Neuronal stem cell (in vitro differentiated cells): ENCODE measurements around the gene SRSF4.

Experiments used
- DNase-seq: peaks from one replicate; pipeline ENCODE4 v3.0.0-alpha.2; 2013; ENCODE audit warnings: low spot score
- H2AFZ ChIP-seq: one replicate; pipeline ENCODE4 v1.6.1; 2013; ENCODE audit warnings: mild to moderate bottlenecking, low read length, inconsistent platforms
- H2AK5ac ChIP-seq: 2 replicates; pipeline ENCODE4 v1.6.1; 2013; ENCODE audit warnings: low read depth, mild to moderate bottlenecking, inconsistent platforms, low read length, moderate library complexity, mixed read lengths
- H2BK120ac ChIP-seq: 2 replicates; pipeline ENCODE4 v1.6.1; 2013; ENCODE audit warnings: low read depth, mild to moderate bottlenecking, inconsistent platforms, low read length, moderate library complexity, mixed read lengths
- H2BK12ac ChIP-seq: one replicate; pipeline ENCODE4 v1.6.1; 2013; ENCODE audit warnings: low read length, inconsistent platforms
- H2BK15ac ChIP-seq: 2 replicates; pipeline ENCODE4 v1.6.1; 2013; ENCODE audit warnings: mild to moderate bottlenecking, low read length, inconsistent platforms, mixed read lengths
- H2BK5ac ChIP-seq: one replicate; pipeline ENCODE4 v1.6.1; 2013; ENCODE audit warnings: inconsistent platforms, mild to moderate bottlenecking, low read length, moderate library complexity
- H3K14ac ChIP-seq: one replicate; pipeline ENCODE4 v1.6.1; 2013; ENCODE audit warnings: low read length, inconsistent platforms
- H3K18ac ChIP-seq: 2 replicates; pipeline ENCODE4 v1.6.1; 2013; ENCODE audit warnings: low read length, inconsistent platforms
- H3K23ac ChIP-seq: 2 replicates; pipeline ENCODE4 v1.6.1; 2013; ENCODE audit warnings: low read depth, mild to moderate bottlenecking, mixed read lengths, low read length, inconsistent platforms; ENCODE audit not compliant: poor library complexity
- H3K27ac ChIP-seq: replicated peaks from 3 replicates; pipeline ENCODE4 v1.5.1; 2013; ENCODE audit warnings: low read length, inconsistent platforms
- H3K27me3 ChIP-seq, 3 experiments: 2 replicates each; pipeline ENCODE4 v1.6.1; 2013; ENCODE audit warnings: low read length in 3 of 3, mild to moderate bottlenecking in 2 of 3, inconsistent platforms in 1 of 3, low read depth in 1 of 3, mixed read lengths in 1 of 3, moderate library complexity in 1 of 3; ENCODE audit not compliant: control insufficient read depth in 3 of 3, insufficient read depth in 3 of 3
- H3K36me3 ChIP-seq, 2 donors: replicated peaks in 1 of 2; 2 replicates each; pipeline ENCODE4 v1.6.1; 2013; ENCODE audit warnings: low read length in 2 of 2; ENCODE audit not compliant: control insufficient read depth in 2 of 2, insufficient read depth in 2 of 2
- H3K4ac ChIP-seq: 2 replicates; pipeline ENCODE4 v1.6.1; 2013; ENCODE audit warnings: inconsistent platforms, mild to moderate bottlenecking, low read length, moderate library complexity
- H3K4me1 ChIP-seq, 2 donors: 1 replicate in 1 of 2; 2 replicates in 1 of 2; pipeline ENCODE4 v1.6.1; 2013; ENCODE audit warnings: low read length in 2 of 2, low read depth in 1 of 2; ENCODE audit not compliant: control insufficient read depth in 2 of 2, insufficient read depth in 1 of 2
- H3K4me2 ChIP-seq: one replicate; pipeline ENCODE4 v1.6.1; 2013; ENCODE audit warnings: mild to moderate bottlenecking, low read length, inconsistent platforms; ENCODE audit not compliant: insufficient read depth, poor library complexity, severe bottlenecking
- H3K4me3 ChIP-seq, 2 donors: 2 replicates each; pipeline ENCODE4 v1.5.1; 2013; ENCODE audit warnings: low read length in 2 of 2, mild to moderate bottlenecking in 2 of 2, inconsistent platforms in 1 of 2, moderate library complexity in 1 of 2
- H3K79me1 ChIP-seq: one replicate; pipeline ENCODE4 v1.6.1; 2013; ENCODE audit warnings: low read depth, mild to moderate bottlenecking, inconsistent platforms, low read length, moderate library complexity
- H3K9ac ChIP-seq: one replicate; pipeline ENCODE4 v1.6.1; 2013; ENCODE audit warnings: mild to moderate bottlenecking, low read depth, low read length, inconsistent platforms; ENCODE audit not compliant: poor library complexity
- H3K9me3 ChIP-seq, 2 donors: replicated peaks in 1 of 2; 2 replicates each; pipeline versions ENCODE3 to v1.6.1; 2013; ENCODE audit warnings: low read length in 2 of 2, mild to moderate bottlenecking in 2 of 2, inconsistent platforms in 1 of 2, low read depth in 1 of 2, mixed read lengths in 1 of 2, moderate library complexity in 1 of 2; ENCODE audit not compliant: control insufficient read depth in 2 of 2, insufficient read depth in 1 of 2
- H4K8ac ChIP-seq: one replicate; pipeline ENCODE4 v1.6.1; 2013; ENCODE audit warnings: low read depth, mild to moderate bottlenecking, inconsistent platforms, low read length, moderate library complexity
- H4K91ac ChIP-seq: one replicate; pipeline ENCODE4 v1.6.1; 2013; ENCODE audit warnings: low read length, low read depth, mild to moderate bottlenecking, inconsistent platforms; ENCODE audit not compliant: poor library complexity
- WGBS, 2 donors: extraction: QIAGEN DNeasy Blood & Tissue Kit; methylation state at CpG; one replicate each; pipeline ENCODE4 v1.1.7; 2013; ENCODE audit warnings: missing lambda C conversion rate in 2 of 2, mixed read lengths in 1 of 2; ENCODE audit not compliant: insufficient read length in 2 of 2, insufficient replicate concordance in 1 of 2; ENCODE audit errors: extremely low coverage in 2 of 2; 5-methylcytosine and 5-hydroxymethylcytosine counted together

Gene SRSF4

GRCh38 chr1:29159773-29160172 is 21.9 kb downstream of the SRSF4 start:
- Histone ChIP-seq H3K9ac (no peak overlapping the region), H3K27ac (no peak overlapping the region), H4K91ac (no peak overlapping the region), H2AFZ (no peak overlapping the region), H3K14ac (no peak overlapping the region), H2AK5ac (no peak overlapping the region), H3K4me2 (no peak overlapping the region), H3K79me1 (no peaks in the 10 kb centered on the region), H4K8ac (no peak overlapping the region), H3K4me3 (no peak overlapping the region), H3K23ac (no peak overlapping the region), H3K18ac (no peak overlapping the region), H2BK120ac (no peak overlapping the region), H3K36me3 (peaks cover 27 to 92% of the 10 kb centered on the region in 2 donors), H3K4ac (no peak overlapping the region), H2BK15ac (no peak overlapping the region), H3K9me3 (peaks cover 0 to 1% of the 10 kb centered on the region in 2 donors), H2BK12ac (no peak overlapping the region), H3K27me3 (no peaks in the 10 kb centered on the region), H2BK5ac (no peak overlapping the region), H3K4me1 (peaks cover 1 to 12% of the 10 kb centered on the region in 2 donors)
- no peak for DNase-seq
- WGBS, 2 donors: no CpG with 5 or more reads among the region's 3 CpGs

- H3K23ac ChIP-seq: no peak overlapping the region
- WGBS, 2 donors: no CpG with 5 or more reads among the region's 3 CpGs
These were observed 24.5 kb downstream of the SRSF4 start for GRCh38 chr1:29157269-29157601.

GRCh38 chr1:29156543-29157268 is 25.0 kb downstream of the SRSF4 start:
- Histone ChIP-seq H2BK15ac (no peak overlapping the region), H4K91ac (no peak overlapping the region), H3K4me1 (no peaks in the 10 kb centered on the region), H4K8ac (no peak overlapping the region), H2BK12ac (no peak overlapping the region), H3K4me2 (no peak overlapping the region), H2BK120ac (no peak overlapping the region), H2BK5ac (no peak overlapping the region), H3K27me3 (no peaks in the 10 kb centered on the region), H2AK5ac (no peak overlapping the region), H3K14ac (no peak overlapping the region), H3K9me3 (no peaks in the 10 kb centered on the region), H3K4ac (no peak overlapping the region), H3K79me1 (peaks cover 2% of the 10 kb centered on the region), H3K18ac (no peak overlapping the region), H3K9ac (no peak overlapping the region), H3K4me3 (no peak overlapping the region), H3K27ac (no peak overlapping the region), H3K36me3 (peaks cover 36 to 98% of the 10 kb centered on the region in 2 donors), H2AFZ (no peak overlapping the region), H3K23ac (no peak overlapping the region)
- WGBS, 2 donors: no CpG with 5 or more reads among the region's 10 CpGs
- DNase-seq: no peak

More at GRCh38 chr1:29157269-29157601, 24.5 kb downstream of the SRSF4 start:
- H3K36me3 ChIP-seq: peaks cover 34 to 98% of the 10 kb centered on the region in 2 donors
- H2BK12ac ChIP-seq: no peak overlapping the region
- peaks cover 2% of the 10 kb centered on the region for H3K79me1 ChIP-seq
- no peaks in the 10 kb centered on the region for H3K4me1 ChIP-seq
- H2BK5ac ChIP-seq: no peak overlapping the region
- no peak overlapping the region for H3K4me3 ChIP-seq
- H2AFZ ChIP-seq: no peak overlapping the region
- H3K27me3 ChIP-seq: no peaks in the 10 kb centered on the region
- no peak overlapping the region for H2BK120ac ChIP-seq
- DNase-seq: no peak
- no peak overlapping the region for H2AK5ac ChIP-seq
- H4K8ac ChIP-seq: no peak overlapping the region
- H3K9ac ChIP-seq: no peak overlapping the region
- H3K27ac ChIP-seq: no peak overlapping the region
- H3K4ac ChIP-seq: no peak overlapping the region
- no peak overlapping the region for H2BK15ac ChIP-seq
- no peak overlapping the region for H3K14ac ChIP-seq
- no peak overlapping the region for H3K18ac ChIP-seq
- H3K9me3 ChIP-seq: no peaks in the 10 kb centered on the region
- H3K4me2 ChIP-seq: no peak overlapping the region
- no peak overlapping the region for H4K91ac ChIP-seq

- Histone ChIP-seq H3K18ac (no peak overlapping the region), H4K91ac (no peak overlapping the region), H3K4ac (no peak overlapping the region)
These were observed 29.5 kb downstream of the SRSF4 start for GRCh38 chr1:29152046-29152805.

More at GRCh38 chr1:29152046-29152805, 29.5 kb downstream of the SRSF4 start:
- Histone ChIP-seq H3K14ac (no peak overlapping the region), H2BK5ac (no peak overlapping the region), H3K9ac (no peak overlapping the region), H4K8ac (no peak overlapping the region), H3K36me3 (peaks cover 54 to 99% of the 10 kb centered on the region in 2 donors), H2AK5ac (no peak overlapping the region), H2AFZ (no peak overlapping the region), H2BK12ac (no peak overlapping the region), H3K79me1 (peaks cover 2% of the 10 kb centered on the region), H2BK15ac (no peak overlapping the region), H3K23ac (no peak overlapping the region), H3K9me3 (no peaks in the 10 kb centered on the region), H3K4me1 (no peaks in the 10 kb centered on the region), H2BK120ac (no peak overlapping the region), H3K4me2 (no peak overlapping the region), H3K27me3 (no peaks in the 10 kb centered on the region), H3K27ac (no peak overlapping the region), H3K4me3 (no peak overlapping the region)
- WGBS, 2 donors: no CpG with 5 or more reads among the region's 8 CpGs
- DNase-seq: no peak
